GM12878 (cell line): ENCODE measurements around the gene DCP1B. TPM values are rescaled to one million over a fixed set of nuclear protein-coding genes. Genes with fewer than 3 reads are reported as not detected.
A peak's percentile ranks its signal among the peaks of the same experiment; 100 is the strongest.

Experiments
- ATAC-seq: fragments of 200-7000 bp; cut with Tn5 transposase; 3 replicates; pipeline ENCODE4 v1.9.1; 2020; ENCODE audit warnings: mild to moderate bottlenecking, moderate library complexity
- BruUV-seq: library from RNA; stranded (reverse); fragments of 400-500 nt; replicated peaks from 2 replicates; lab custom pipeline; 2021; lab: Mats Ljungman, UMichigan
- CTCF ChIA-PET: fragments of 300-600 bp; sonication (Branson Sonifier 250); formaldehyde crosslinking; extraction: SDS; loops from one replicate; lab custom pipeline; 2021; ENCODE audit warnings: inconsistent platforms; lab: Yijun Ruan, JAX
- POLR2A ChIA-PET: fragments of 350-600 bp; formaldehyde crosslinking; extraction: SDS; loops from one replicate; lab custom pipeline; 2021; ENCODE audit warnings: inconsistent platforms; lab: Charles Lee
- RAD21 ChIA-PET: fragments of 300-600 bp; sonication (Branson Sonifier 250); formaldehyde crosslinking; loops from one replicate; lab custom pipeline; 2023; ENCODE audit warnings: antibody characterized with exemption; ENCODE audit not compliant: unreplicated experiment; lab: Charles Lee
- SMC1A ChIA-PET: fragments of 300-600 bp; sonication (Branson Sonifier 250); formaldehyde crosslinking; loops from one replicate; lab custom pipeline; 2023; ENCODE audit not compliant: unreplicated experiment, uncharacterized antibody; lab: Charles Lee
- DNase-seq: peaks from one replicate; pipeline ENCODE4 v3.0.0-alpha.2; 2011; ENCODE audit warnings: low read depth, low spot score
- FAIRE-seq: peaks from 3 replicates; lab custom pipeline; 2011; peaks lifted over from hg19 to GRCh38; lab: Jason Lieb, UNC
- H2AFZ ChIP-seq: 2 replicates; pipeline ENCODE4 v1.6.0; 2011; ENCODE audit warnings: low read depth, low read length, control low read depth; ENCODE audit not compliant: control insufficient read depth
- H3K27ac ChIP-seq: 2 replicates; pipeline ENCODE4 v1.5.1; 2011; ENCODE audit warnings: control low read depth; ENCODE audit not compliant: control insufficient read depth, insufficient read depth
- H3K27me3 ChIP-seq, 2 experiments: replicated peaks in 1 of 2; 2 replicates each; pipeline versions ENCODE4 v1.6.0 to v1.6.1; 2011; ENCODE audit warnings: low read length in 1 of 2; ENCODE audit not compliant: control insufficient read depth in 2 of 2, insufficient read depth in 2 of 2
- H3K36me3 ChIP-seq, 2 experiments: 2 replicates each; pipeline ENCODE4 v1.5.1; 2011; ENCODE audit warnings: low read length in 1 of 2; ENCODE audit not compliant: control insufficient read depth in 2 of 2, insufficient read depth in 2 of 2
- H3K4me1 ChIP-seq: 2 replicates; pipeline ENCODE4 v1.6.1; 2011; ENCODE audit warnings: mild to moderate bottlenecking, low read length, moderate library complexity, mixed read lengths; ENCODE audit not compliant: control insufficient read depth, insufficient read depth
- H3K4me2 ChIP-seq: 2 replicates; pipeline ENCODE4 v1.6.0; 2011; ENCODE audit warnings: control low read depth; ENCODE audit not compliant: control insufficient read depth, insufficient read depth
- H3K4me3 ChIP-seq: fragments of 200-600 bp; sonication (generic); 2 replicates; pipeline ENCODE4 v1.5.1; 2016
- H3K79me2 ChIP-seq: 2 replicates; pipeline ENCODE4 v1.6.0; 2011; ENCODE audit warnings: low read length; ENCODE audit not compliant: control insufficient read depth, insufficient read depth
- H3K9ac ChIP-seq: 2 replicates; pipeline ENCODE4 v1.8.0; 2011; ENCODE audit warnings: low read length, control low read depth, mixed read lengths; ENCODE audit not compliant: control insufficient read depth, insufficient read depth
- H3K9me3 ChIP-seq: replicated peaks from 3 replicates; pipeline ENCODE4 v1.5.1; 2011; ENCODE audit warnings: mild to moderate bottlenecking, low read length; ENCODE audit not compliant: control insufficient read depth, insufficient read depth
- H4K20me1 ChIP-seq: 2 replicates; pipeline ENCODE4 v1.6.0; 2011; ENCODE audit not compliant: control insufficient read depth, insufficient read depth
- GABPA ChIP-seq: IDR thresholded peaks from 2 replicates; pipeline ENCODE4 v1.6.1; 2014; ENCODE audit warnings: antibody characterized with exemption, low read depth, mild to moderate bottlenecking, inconsistent platforms
- SUZ12 ChIP-seq: fragments of 200-600 bp; sonication (generic); IDR thresholded peaks from one replicate; pipeline ENCODE4 v1.6.1; 2018; ENCODE audit warnings: antibody characterized with exemption, mild to moderate bottlenecking; ENCODE audit not compliant: unreplicated experiment
- WGBS: methylation state at CpG from one replicate; pipeline ENCODE4 v1.1.6; 2016; ENCODE audit warnings: low lambda C conversion rate; ENCODE audit not compliant: insufficient replicate concordance, insufficient coverage; ENCODE audit errors: missing lambda C conversion rate; 5-methylcytosine and 5-hydroxymethylcytosine counted together
- in situ Hi-C: fragments of 300-500 bp; cut with MboI; formaldehyde crosslinking; loops from 9 replicates; pipeline ENCODE4 v1.14.3; 2018; ENCODE audit warnings: mixed read lengths
- intact Hi-C: fragments of 100-400 bp; cut with micrococcal nuclease; formaldehyde crosslinking; loops from one replicate; pipeline ENCODE4 v1.14.2; 2022; ENCODE audit not compliant: unreplicated experiment
- polyA plus RNA-seq, 11 experiments: library from polyadenylated mRNA; depleted of rRNA in 4 of 11; unstranded in 6 of 11; stranded (reverse) in 5 of 11; fragments of >200 nt; fragmentation: Nextera tagmentation in 4 of 11; fragmentation: Illumina TruSeq in 1 of 11; extraction: Ambion mirVana in 4 of 11; extraction: Trizol in 1 of 11; gene quantifications; 1 replicate in 1 of 11; 2 replicates in 10 of 11; pipeline versions ENCODE4 v1.2.1 to v1.2.3, GENCODE V29; 2011 to 2016; ENCODE audit warnings: inconsistent platforms in 2 of 11, missing spikeins in 2 of 11, low read depth in 1 of 11
- total RNA-seq, 4 experiments: library from RNA; depleted of rRNA in 3 of 4; stranded (reverse); fragments of >200 nt in 3 of 4; fragmentation: Illumina TruSeq in 1 of 4; extraction: Trizol in 1 of 4; gene quantifications; 2 replicates each; pipeline versions ENCODE4 v1.2.1 to v1.2.3, GENCODE V29; 2013 to 2021
- TF ChIP-seq, protein P1 (sequence below), 3 experiments: IDR thresholded peaks in 2 of 3; conservative IDR thresholded peaks in 1 of 3; 2 replicates each; pipeline ENCODE4 v1.5.1; 2011; ENCODE audit warnings: low read depth in 3 of 3, low read length in 3 of 3, mild to moderate bottlenecking in 3 of 3, control low read depth in 2 of 3, moderate library complexity in 2 of 3, inconsistent platforms in 1 of 3, mixed read lengths in 1 of 3; ENCODE audit not compliant: control insufficient read depth in 2 of 3, insufficient read depth in 1 of 3; ENCODE audit errors: extremely low read depth in 1 of 3

The DCP1B gene
- total and polyA plus RNA-seq, 10 of the 15 experiments (the other 5 are each of a cell fraction or from before 2014, with no cell fraction given): 1.3 to 23.4 (median 15.3) TPM

DNA sequence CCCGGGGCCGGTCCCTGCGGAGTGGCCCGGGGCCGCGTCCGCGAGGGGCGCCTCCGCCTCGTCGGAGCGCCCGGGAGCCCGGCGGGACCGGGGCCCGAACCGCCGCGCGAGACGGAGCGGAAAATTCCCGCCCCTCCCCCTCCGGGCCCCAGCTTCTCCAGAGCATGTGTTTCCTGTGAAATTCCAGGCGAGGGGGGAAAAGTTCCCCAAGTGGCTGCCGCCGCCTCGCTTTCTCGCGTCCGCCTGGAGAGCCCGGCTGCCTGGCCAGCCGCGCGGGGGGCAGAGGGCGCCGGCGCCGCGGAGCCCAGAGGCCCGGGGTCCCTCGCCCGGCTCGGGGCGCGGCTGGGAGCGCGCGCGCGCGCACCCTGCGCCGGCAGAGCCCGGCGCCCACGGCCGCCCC lies 49.4 kb upstream of the DCP1B start:
- Histone ChIP-seq H3K4me2 (0 out of 2 replicates have a peak overlapping the region, but pooled peaks have one; percentile 13), H3K4me1 (0 out of 2 replicates have a peak, but pooled peaks cover 3% of the 10 kb centered on the region)
- RAD21 ChIA-PET: no interaction called here
- no peak for FAIRE-seq
- TF ChIP-seq SUZ12: peak; percentile 46
- no peak for TF ChIP-seq GABPA
- TF ChIP-seq, protein P1, sequence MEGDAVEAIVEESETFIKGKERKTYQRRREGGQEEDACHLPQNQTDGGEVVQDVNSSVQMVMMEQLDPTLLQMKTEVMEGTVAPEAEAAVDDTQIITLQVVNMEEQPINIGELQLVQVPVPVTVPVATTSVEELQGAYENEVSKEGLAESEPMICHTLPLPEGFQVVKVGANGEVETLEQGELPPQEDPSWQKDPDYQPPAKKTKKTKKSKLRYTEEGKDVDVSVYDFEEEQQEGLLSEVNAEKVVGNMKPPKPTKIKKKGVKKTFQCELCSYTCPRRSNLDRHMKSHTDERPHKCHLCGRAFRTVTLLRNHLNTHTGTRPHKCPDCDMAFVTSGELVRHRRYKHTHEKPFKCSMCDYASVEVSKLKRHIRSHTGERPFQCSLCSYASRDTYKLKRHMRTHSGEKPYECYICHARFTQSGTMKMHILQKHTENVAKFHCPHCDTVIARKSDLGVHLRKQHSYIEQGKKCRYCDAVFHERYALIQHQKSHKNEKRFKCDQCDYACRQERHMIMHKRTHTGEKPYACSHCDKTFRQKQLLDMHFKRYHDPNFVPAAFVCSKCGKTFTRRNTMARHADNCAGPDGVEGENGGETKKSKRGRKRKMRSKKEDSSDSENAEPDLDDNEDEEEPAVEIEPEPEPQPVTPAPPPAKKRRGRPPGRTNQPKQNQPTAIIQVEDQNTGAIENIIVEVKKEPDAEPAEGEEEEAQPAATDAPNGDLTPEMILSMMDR (IDR thresholded peaks at IDR 0.05 in 2 of 3, conservative IDR thresholded peaks at IDR 0.05 in 1 of 3; ENCODE audit: control insufficient read depth in 2 of 3, extremely low read depth in 1 of 3, insufficient read depth in 1 of 3, low read depth in 3 of 3, low read length in 3 of 3): no peak
- TF ChIP-seq, all 136 proteins: peak for 1
- ATAC-seq: no peak
- Histone ChIP-seq H3K27me3 (peaks cover 15 to 20% of the 10 kb centered on the region in 2 experiments; a peak in 3 of 4 replicates), H3K4me3 (no peak overlapping the region), H4K20me1 (no peaks in the 10 kb centered on the region), H3K9me3 (no peaks in the 10 kb centered on the region), H3K9ac (no peak overlapping the region), H3K79me2 (no peaks in the 10 kb centered on the region), H3K36me3 (no peaks in the 10 kb centered on the region), H3K27ac (no peak overlapping the region), H2AFZ (no peak overlapping the region)
- in situ Hi-C loops (loop anchor here (10.0 kb wide), 1 partner anchor 531 kb away; no protein-coding TSS in a partner anchor), intact Hi-C loops (no loop called here)
- no peak for DNase-seq
- SMC1A ChIA-PET: no interaction called here
- CTCF ChIA-PET: no interaction called here
- POLR2A ChIA-PET: no interaction called here
- 24% methylated on average over 47 of the region's 60 CpGs for WGBS
- BruUV-seq: no TSS peak
